Measurements from ENCODE around the gene MAP3K10.

The MAP3K10 gene

DNA sequence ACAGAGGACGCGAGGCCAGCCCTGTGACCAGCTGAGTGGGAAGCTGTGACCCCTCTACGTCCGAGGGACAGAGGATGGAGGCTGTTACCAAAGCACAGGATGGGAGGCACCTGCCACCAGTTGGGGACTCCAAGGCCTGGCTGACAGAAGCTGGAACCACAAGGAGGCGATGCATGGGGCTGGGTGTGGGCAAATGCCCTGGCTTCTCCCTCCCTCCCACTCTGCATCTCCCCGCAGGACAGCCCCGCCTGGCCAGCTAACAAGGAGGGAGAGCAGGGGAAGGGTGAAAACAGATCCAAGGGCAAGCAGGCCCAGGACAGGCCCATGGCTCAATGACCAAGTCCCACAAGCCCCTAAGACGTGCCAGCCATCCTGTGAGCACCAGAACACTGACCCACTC, 65.3 kb downstream of the MAP3K10 start:
- Histone ChIP-seq H3K9me3 (replicated peaks in 1 of 2; ENCODE audit: control insufficient read depth in 2 of 2, insufficient read depth in 1 of 2, low read depth in 1 of 2, low read length in 2 of 2) (no peaks in the 10 kb centered on the region), H3K4me3 (ENCODE audit: low read length in 2 of 2) (no peak overlapping the region), H3K23ac (ENCODE audit: low read depth, low read length, poor library complexity) (peak overlapping the region; percentile 23), H3K9ac (ENCODE audit: low read depth, low read length, poor library complexity) (no peak overlapping the region), H2BK15ac (ENCODE audit: low read length) (no peak overlapping the region), H2AK5ac (ENCODE audit: low read depth, low read length) (no peak overlapping the region), H3K14ac (ENCODE audit: low read length) (no peak overlapping the region), H2BK12ac (ENCODE audit: low read length) (no peak overlapping the region), H3K27ac (replicated peaks; ENCODE audit: low read length) (no peak overlapping the region), H2BK120ac (ENCODE audit: low read depth, low read length) (no peak overlapping the region), H3K79me1 (ENCODE audit: low read depth, low read length) (peaks cover 5% of the 10 kb centered on the region), H4K8ac (ENCODE audit: low read depth, low read length) (no peak overlapping the region), H3K36me3 (replicated peaks in 1 of 2; ENCODE audit: control insufficient read depth in 2 of 2, insufficient read depth in 2 of 2, low read length in 2 of 2) (peaks cover 27 to 64% of the 10 kb centered on the region in 2 donors), H3K18ac (ENCODE audit: low read length) (no peak overlapping the region), H2BK5ac (ENCODE audit: low read length) (no peak overlapping the region), H3K27me3 (ENCODE audit: control insufficient read depth in 3 of 3, insufficient read depth in 3 of 3, low read depth in 1 of 3, low read length in 3 of 3) (no peaks in the 10 kb centered on the region), H3K4me1 (ENCODE audit: control insufficient read depth in 2 of 2, insufficient read depth in 1 of 2, low read depth in 1 of 2, low read length in 2 of 2) (no peaks in the 10 kb centered on the region), H4K91ac (ENCODE audit: low read depth, low read length, poor library complexity) (no peak overlapping the region), H2AFZ (ENCODE audit: low read length) (no peak overlapping the region), H3K4ac (ENCODE audit: low read length) (no peak overlapping the region), H3K4me2 (ENCODE audit: insufficient read depth, low read length, poor library complexity, severe bottlenecking) (no peak overlapping the region)
- no peak for DNase-seq (ENCODE audit: low spot score)
- WGBS, 2 donors (ENCODE audit: extremely low coverage in 2 of 2, insufficient read length in 2 of 2, insufficient replicate concordance in 1 of 2), result no CpG with 5 or more reads among the region's 8 CpGs

DNA sequence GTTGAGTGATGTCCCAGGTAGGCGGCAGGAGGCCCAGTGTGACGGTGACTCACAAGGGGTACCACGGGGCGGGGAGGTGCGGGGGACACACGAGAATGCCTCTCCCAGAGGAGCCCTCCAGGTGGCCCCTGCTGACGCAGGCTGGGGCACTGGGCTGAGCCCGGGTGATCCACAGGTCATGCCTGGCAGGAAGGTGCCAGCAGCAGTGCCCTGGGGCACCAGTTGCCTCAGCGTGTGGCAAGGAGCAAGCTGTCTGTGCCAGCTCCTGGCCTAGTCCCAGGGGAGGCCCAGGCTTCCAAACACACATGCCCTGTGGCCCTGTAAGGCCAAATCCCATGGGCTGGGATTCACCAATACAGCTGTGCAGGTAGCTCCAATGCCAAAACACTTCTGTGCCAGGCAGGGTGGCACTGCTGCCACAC, 65.9 kb downstream of the MAP3K10 start:
- H3K36me3 ChIP-seq (replicated peaks in 1 of 2; ENCODE audit: control insufficient read depth in 2 of 2, insufficient read depth in 2 of 2, low read length in 2 of 2), result peaks cover 27 to 63% of the 10 kb centered on the region in 2 donors
- no CpG with 5 or more reads among the region's 9 CpGs for WGBS, 2 donors (ENCODE audit: extremely low coverage in 2 of 2, insufficient read length in 2 of 2, insufficient replicate concordance in 1 of 2)

GRCh38 chr19:40261631-40262030, 70.4 kb downstream of the MAP3K10 start:
- Histone ChIP-seq H3K4me3 (ENCODE audit: low read length in 2 of 2) (no peak overlapping the region), H2BK12ac (ENCODE audit: low read length) (no peak overlapping the region), H2BK5ac (ENCODE audit: low read length) (no peak overlapping the region), H4K8ac (ENCODE audit: low read depth, low read length) (no peak overlapping the region), H3K9ac (ENCODE audit: low read depth, low read length, poor library complexity) (no peak overlapping the region), H2BK120ac (ENCODE audit: low read depth, low read length) (no peak overlapping the region), H3K23ac (ENCODE audit: low read depth, low read length, poor library complexity) (no peak overlapping the region), H3K79me1 (ENCODE audit: low read depth, low read length) (peaks cover 13% of the 10 kb centered on the region), H3K18ac (ENCODE audit: low read length) (no peak overlapping the region), H3K14ac (ENCODE audit: low read length) (no peak overlapping the region), H3K4me2 (ENCODE audit: insufficient read depth, low read length, poor library complexity, severe bottlenecking) (no peak overlapping the region), H2AFZ (ENCODE audit: low read length) (no peak overlapping the region), H3K36me3 (replicated peaks in 1 of 2; ENCODE audit: control insufficient read depth in 2 of 2, insufficient read depth in 2 of 2, low read length in 2 of 2) (peaks cover 29 to 43% of the 10 kb centered on the region in 2 donors), H2AK5ac (ENCODE audit: low read depth, low read length) (no peak overlapping the region), H2BK15ac (ENCODE audit: low read length) (no peak overlapping the region), H3K4ac (ENCODE audit: low read length) (no peak overlapping the region), H4K91ac (ENCODE audit: low read depth, low read length, poor library complexity) (no peak overlapping the region), H3K27ac (replicated peaks; ENCODE audit: low read length) (no peak overlapping the region), H3K9me3 (replicated peaks in 1 of 2; ENCODE audit: control insufficient read depth in 2 of 2, insufficient read depth in 1 of 2, low read depth in 1 of 2, low read length in 2 of 2) (no peaks in the 10 kb centered on the region), H3K27me3 (ENCODE audit: control insufficient read depth in 3 of 3, insufficient read depth in 3 of 3, low read depth in 1 of 3, low read length in 3 of 3) (no peaks in the 10 kb centered on the region), H3K4me1 (ENCODE audit: control insufficient read depth in 2 of 2, insufficient read depth in 1 of 2, low read depth in 1 of 2, low read length in 2 of 2) (no peaks in the 10 kb centered on the region)
- no peak for DNase-seq (ENCODE audit: low spot score)
- no CpG with 5 or more reads among the region's 8 CpGs for WGBS, 2 donors (ENCODE audit: extremely low coverage in 2 of 2, insufficient read length in 2 of 2, insufficient replicate concordance in 1 of 2)

More for the DNA sequence above, 65.9 kb downstream of the MAP3K10 start:
- Histone ChIP-seq H2BK5ac (ENCODE audit: low read length) (no peak overlapping the region), H2BK12ac (ENCODE audit: low read length) (no peak overlapping the region), H4K91ac (ENCODE audit: low read depth, low read length, poor library complexity) (no peak overlapping the region), H2AFZ (ENCODE audit: low read length) (no peak overlapping the region), H3K27me3 (ENCODE audit: control insufficient read depth in 3 of 3, insufficient read depth in 3 of 3, low read depth in 1 of 3, low read length in 3 of 3) (no peaks in the 10 kb centered on the region), H4K8ac (ENCODE audit: low read depth, low read length) (no peak overlapping the region), H3K18ac (ENCODE audit: low read length) (no peak overlapping the region), H3K4me2 (ENCODE audit: insufficient read depth, low read length, poor library complexity, severe bottlenecking) (no peak overlapping the region), H3K23ac (ENCODE audit: low read depth, low read length, poor library complexity) (peak overlapping the region; percentile 23), H3K14ac (ENCODE audit: low read length) (no peak overlapping the region), H2BK15ac (ENCODE audit: low read length) (no peak overlapping the region), H3K4me1 (ENCODE audit: control insufficient read depth in 2 of 2, insufficient read depth in 1 of 2, low read depth in 1 of 2, low read length in 2 of 2) (no peaks in the 10 kb centered on the region), H3K4me3 (ENCODE audit: low read length in 2 of 2) (no peak overlapping the region), H3K9ac (ENCODE audit: low read depth, low read length, poor library complexity) (no peak overlapping the region), H3K79me1 (ENCODE audit: low read depth, low read length) (peaks cover 3% of the 10 kb centered on the region), H2BK120ac (ENCODE audit: low read depth, low read length) (no peak overlapping the region), H3K27ac (replicated peaks; ENCODE audit: low read length) (no peak overlapping the region), H2AK5ac (ENCODE audit: low read depth, low read length) (no peak overlapping the region), H3K9me3 (replicated peaks in 1 of 2; ENCODE audit: control insufficient read depth in 2 of 2, insufficient read depth in 1 of 2, low read depth in 1 of 2, low read length in 2 of 2) (no peaks in the 10 kb centered on the region), H3K4ac (ENCODE audit: low read length) (no peak overlapping the region)
- no peak for DNase-seq (ENCODE audit: low spot score)

DNA sequence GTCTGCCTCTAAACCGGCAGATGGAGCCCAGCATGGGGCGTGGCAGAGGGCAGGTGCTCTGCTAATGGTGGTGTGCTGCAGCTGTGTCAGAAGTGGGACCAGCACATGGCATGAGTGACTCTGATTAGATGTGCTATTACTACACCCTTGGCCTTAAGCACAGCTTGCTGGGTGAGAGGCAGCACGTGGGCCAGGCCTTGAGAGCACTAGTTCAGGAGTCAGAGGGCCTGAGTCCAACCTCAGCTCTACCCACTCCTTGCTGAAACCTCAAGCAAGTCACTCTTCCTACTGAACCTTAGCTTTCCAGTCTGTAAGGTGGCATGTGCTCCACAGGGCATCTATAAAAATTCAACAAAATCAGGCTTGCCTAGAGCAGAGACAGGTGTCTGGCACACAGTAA, 71.2 kb downstream of the MAP3K10 start:
- Histone ChIP-seq H3K14ac (ENCODE audit: low read length) (no peak overlapping the region), H3K18ac (ENCODE audit: low read length) (no peak overlapping the region), H3K4me3 (ENCODE audit: low read length in 2 of 2) (peak overlapping the region in 1 of 2 donors; percentile 12), H3K23ac (ENCODE audit: low read depth, low read length, poor library complexity) (no peak overlapping the region), H2BK12ac (ENCODE audit: low read length) (no peak overlapping the region), H3K36me3 (replicated peaks in 1 of 2; ENCODE audit: control insufficient read depth in 2 of 2, insufficient read depth in 2 of 2, low read length in 2 of 2) (peaks cover 22 to 38% of the 10 kb centered on the region in 2 donors), H2BK5ac (ENCODE audit: low read length) (no peak overlapping the region), H3K4me1 (ENCODE audit: control insufficient read depth in 2 of 2, insufficient read depth in 1 of 2, low read depth in 1 of 2, low read length in 2 of 2) (no peaks in the 10 kb centered on the region), H2AK5ac (ENCODE audit: low read depth, low read length) (no peak overlapping the region), H2BK120ac (ENCODE audit: low read depth, low read length) (no peak overlapping the region), H3K9ac (ENCODE audit: low read depth, low read length, poor library complexity) (no peak overlapping the region), H3K27me3 (ENCODE audit: control insufficient read depth in 3 of 3, insufficient read depth in 3 of 3, low read depth in 1 of 3, low read length in 3 of 3) (no peaks in the 10 kb centered on the region), H3K27ac (replicated peaks; ENCODE audit: low read length) (no peak overlapping the region), H3K9me3 (replicated peaks in 1 of 2; ENCODE audit: control insufficient read depth in 2 of 2, insufficient read depth in 1 of 2, low read depth in 1 of 2, low read length in 2 of 2) (no peaks in the 10 kb centered on the region), H4K8ac (ENCODE audit: low read depth, low read length) (no peak overlapping the region), H2BK15ac (ENCODE audit: low read length) (no peak overlapping the region), H2AFZ (ENCODE audit: low read length) (no peak overlapping the region), H3K79me1 (ENCODE audit: low read depth, low read length) (peaks cover 14% of the 10 kb centered on the region), H4K91ac (ENCODE audit: low read depth, low read length, poor library complexity) (no peak overlapping the region), H3K4ac (ENCODE audit: low read length) (no peak overlapping the region), H3K4me2 (ENCODE audit: insufficient read depth, low read length, poor library complexity, severe bottlenecking) (no peak overlapping the region)
- no peak for DNase-seq (ENCODE audit: low spot score)
- no CpG with 5 or more reads among the region's 3 CpGs for WGBS, 2 donors (ENCODE audit: extremely low coverage in 2 of 2, insufficient read length in 2 of 2, insufficient replicate concordance in 1 of 2)
